GM12878 (cell line): Measurements from ENCODE around the gene MMP11. TPM values are rescaled to one million over a fixed set of nuclear protein-coding genes. Genes with fewer than 3 reads are reported as not detected.

Experiments
- ATAC-seq: fragments of 200-7000 bp; cut with Tn5 transposase; 3 replicates; pipeline ENCODE4 v1.9.1; 2020; ENCODE audit warnings: mild to moderate bottlenecking, moderate library complexity
- BruUV-seq: library from RNA; stranded (reverse); fragments of 400-500 nt; replicated peaks from 2 replicates; lab custom pipeline; 2021; lab: Mats Ljungman, UMichigan
- CTCF ChIA-PET: fragments of 300-600 bp; sonication (Branson Sonifier 250); formaldehyde crosslinking; extraction: SDS; loops from one replicate; lab custom pipeline; 2021; ENCODE audit warnings: inconsistent platforms; lab: Yijun Ruan, JAX
- POLR2A ChIA-PET: fragments of 350-600 bp; formaldehyde crosslinking; extraction: SDS; loops from one replicate; lab custom pipeline; 2021; ENCODE audit warnings: inconsistent platforms; lab: Charles Lee
- RAD21 ChIA-PET: fragments of 300-600 bp; sonication (Branson Sonifier 250); formaldehyde crosslinking; loops from one replicate; lab custom pipeline; 2023; ENCODE audit warnings: antibody characterized with exemption; ENCODE audit not compliant: unreplicated experiment; lab: Charles Lee
- SMC1A ChIA-PET: fragments of 300-600 bp; sonication (Branson Sonifier 250); formaldehyde crosslinking; loops from one replicate; lab custom pipeline; 2023; ENCODE audit not compliant: unreplicated experiment, uncharacterized antibody; lab: Charles Lee
- DNase-seq: peaks from one replicate; pipeline ENCODE4 v3.0.0-alpha.2; 2011; ENCODE audit warnings: low read depth, low spot score
- FAIRE-seq: peaks from 3 replicates; lab custom pipeline; 2011; peaks lifted over from hg19 to GRCh38; lab: Jason Lieb, UNC
- H2AFZ ChIP-seq: 2 replicates; pipeline ENCODE4 v1.6.0; 2011; ENCODE audit warnings: low read depth, low read length, control low read depth; ENCODE audit not compliant: control insufficient read depth
- H3K27ac ChIP-seq: 2 replicates; pipeline ENCODE4 v1.5.1; 2011; ENCODE audit warnings: control low read depth; ENCODE audit not compliant: control insufficient read depth, insufficient read depth
- H3K27me3 ChIP-seq, 2 experiments: replicated peaks in 1 of 2; 2 replicates each; pipeline versions ENCODE4 v1.6.0 to v1.6.1; 2011; ENCODE audit warnings: low read length in 1 of 2; ENCODE audit not compliant: control insufficient read depth in 2 of 2, insufficient read depth in 2 of 2
- H3K36me3 ChIP-seq, 2 experiments: 2 replicates each; pipeline ENCODE4 v1.5.1; 2011; ENCODE audit warnings: low read length in 1 of 2; ENCODE audit not compliant: control insufficient read depth in 2 of 2, insufficient read depth in 2 of 2
- H3K4me1 ChIP-seq: 2 replicates; pipeline ENCODE4 v1.6.1; 2011; ENCODE audit warnings: mild to moderate bottlenecking, low read length, moderate library complexity, mixed read lengths; ENCODE audit not compliant: control insufficient read depth, insufficient read depth
- H3K4me2 ChIP-seq: 2 replicates; pipeline ENCODE4 v1.6.0; 2011; ENCODE audit warnings: control low read depth; ENCODE audit not compliant: control insufficient read depth, insufficient read depth
- H3K4me3 ChIP-seq: fragments of 200-600 bp; sonication (generic); 2 replicates; pipeline ENCODE4 v1.5.1; 2016
- H3K79me2 ChIP-seq: 2 replicates; pipeline ENCODE4 v1.6.0; 2011; ENCODE audit warnings: low read length; ENCODE audit not compliant: control insufficient read depth, insufficient read depth
- H3K9ac ChIP-seq: 2 replicates; pipeline ENCODE4 v1.8.0; 2011; ENCODE audit warnings: low read length, control low read depth, mixed read lengths; ENCODE audit not compliant: control insufficient read depth, insufficient read depth
- H3K9me3 ChIP-seq: replicated peaks from 3 replicates; pipeline ENCODE4 v1.5.1; 2011; ENCODE audit warnings: mild to moderate bottlenecking, low read length; ENCODE audit not compliant: control insufficient read depth, insufficient read depth
- H4K20me1 ChIP-seq: 2 replicates; pipeline ENCODE4 v1.6.0; 2011; ENCODE audit not compliant: control insufficient read depth, insufficient read depth
- IRF5 ChIP-seq: fragments of 450-650 bp; IDR thresholded peaks from 2 replicates; pipeline ENCODE4 v1.6.1; 2017; ENCODE audit warnings: borderline replicate concordance
- MLLT1 ChIP-seq: fragments of 450-650 bp; IDR thresholded peaks from 2 replicates; pipeline ENCODE4 v1.6.1; 2016; ENCODE audit warnings: mild to moderate bottlenecking
- TBL1XR1 ChIP-seq: IDR thresholded peaks from 2 replicates; pipeline ENCODE4 v1.6.1; 2012; ENCODE audit warnings: low read depth, low read length, improper control_type of control experiment
- WGBS: methylation state at CpG from one replicate; pipeline ENCODE4 v1.1.6; 2016; ENCODE audit warnings: low lambda C conversion rate; ENCODE audit not compliant: insufficient replicate concordance, insufficient coverage; ENCODE audit errors: missing lambda C conversion rate; 5-methylcytosine and 5-hydroxymethylcytosine counted together
- in situ Hi-C: fragments of 300-500 bp; cut with MboI; formaldehyde crosslinking; loops from 9 replicates; pipeline ENCODE4 v1.14.3; 2018; ENCODE audit warnings: mixed read lengths
- intact Hi-C: fragments of 100-400 bp; cut with micrococcal nuclease; formaldehyde crosslinking; loops from one replicate; pipeline ENCODE4 v1.14.2; 2022; ENCODE audit not compliant: unreplicated experiment
- polyA plus RNA-seq, 11 experiments: library from polyadenylated mRNA; depleted of rRNA in 4 of 11; unstranded in 6 of 11; stranded (reverse) in 5 of 11; fragments of >200 nt; fragmentation: Nextera tagmentation in 4 of 11; fragmentation: Illumina TruSeq in 1 of 11; extraction: Ambion mirVana in 4 of 11; extraction: Trizol in 1 of 11; gene quantifications; 1 replicate in 1 of 11; 2 replicates in 10 of 11; pipeline versions ENCODE4 v1.2.1 to v1.2.3, GENCODE V29; 2011 to 2016; ENCODE audit warnings: inconsistent platforms in 2 of 11, missing spikeins in 2 of 11, low read depth in 1 of 11
- total RNA-seq, 4 experiments: library from RNA; depleted of rRNA in 3 of 4; stranded (reverse); fragments of >200 nt in 3 of 4; fragmentation: Illumina TruSeq in 1 of 4; extraction: Trizol in 1 of 4; gene quantifications; 2 replicates each; pipeline versions ENCODE4 v1.2.1 to v1.2.3, GENCODE V29; 2013 to 2021

The MMP11 gene
- total and polyA plus RNA-seq, 10 of the 15 experiments (the other 5 are each of a cell fraction or from before 2014, with no cell fraction given), result 0.03 to 1.1 (median 0.31) TPM; not detected in 2

- ATAC-seq, result no peak
- H2AFZ ChIP-seq, result no peak overlapping the region
- RAD21 ChIA-PET, result interaction anchor here (0.7 to 2.9 kb wide), 4 partner anchors 31 to 77 kb away, joined by 3 to 11 read pairs (median 6); no protein-coding TSS in a partner anchor
- H3K9me3 ChIP-seq, result no peaks in the 10 kb centered on the region
- H3K79me2 ChIP-seq, result no peaks in the 10 kb centered on the region
- WGBS, result 58% methylated on average over 2 of the region's 2 CpGs
- TF ChIP-seq IRF5, result no peak
- no peak for TF ChIP-seq TBL1XR1
- no peak for TF ChIP-seq MLLT1
- TF ChIP-seq, all 136 proteins: peak for 0
- no TSS peak for BruUV-seq
- Histone ChIP-seq H3K4me1 (peaks cover 8% of the 10 kb centered on the region), H3K4me3 (no peak overlapping the region), H3K27ac (no peak overlapping the region), H4K20me1 (no peaks in the 10 kb centered on the region), H3K4me2 (no peak overlapping the region), H3K36me3 (no peaks in the 10 kb centered on the region), H3K27me3 (peaks cover under 1 to 2% of the 10 kb centered on the region in 2 experiments; a peak in 2 of 4 replicates), H3K9ac (no peak overlapping the region)
- FAIRE-seq (no peak), DNase-seq (no peak)
- intact Hi-C loops, result no loop called here
- in situ Hi-C loops, result no loop called here
- ChIA-PET POLR2A (interaction anchor here (0.8 to 1.6 kb wide), 4 partner anchors 13 to 73 kb away, joined by 3 to 5 read pairs (median 4); no protein-coding TSS in a partner anchor), SMC1A (interaction anchor here (0.8 to 1.9 kb wide), 6 partner anchors 14 to 147 kb away, joined by 3 to 4 read pairs (median 4); no protein-coding TSS in a partner anchor), CTCF (interaction anchor here (1.2 to 2.7 kb wide), 4 partner anchors 51 to 83 kb away, joined by 3 to 14 read pairs (median 10); partner anchors contain the start of gene SLC2A11)
Observed at GRCh38 chr22:23774922-23775436, 2.3 kb downstream of the MMP11 start.
